ENCODE measurements around the gene CRBN. TPM values are rescaled to one million over a fixed set of nuclear protein-coding genes. Genes with fewer than 3 reads are reported as not detected.

CRBN gene
- total RNA-seq, 3 donors from 2014 or later (not counting 1 experiment from before 2014, with no cell fraction given) = 126 to 166 (median 139) TPM

DNA sequence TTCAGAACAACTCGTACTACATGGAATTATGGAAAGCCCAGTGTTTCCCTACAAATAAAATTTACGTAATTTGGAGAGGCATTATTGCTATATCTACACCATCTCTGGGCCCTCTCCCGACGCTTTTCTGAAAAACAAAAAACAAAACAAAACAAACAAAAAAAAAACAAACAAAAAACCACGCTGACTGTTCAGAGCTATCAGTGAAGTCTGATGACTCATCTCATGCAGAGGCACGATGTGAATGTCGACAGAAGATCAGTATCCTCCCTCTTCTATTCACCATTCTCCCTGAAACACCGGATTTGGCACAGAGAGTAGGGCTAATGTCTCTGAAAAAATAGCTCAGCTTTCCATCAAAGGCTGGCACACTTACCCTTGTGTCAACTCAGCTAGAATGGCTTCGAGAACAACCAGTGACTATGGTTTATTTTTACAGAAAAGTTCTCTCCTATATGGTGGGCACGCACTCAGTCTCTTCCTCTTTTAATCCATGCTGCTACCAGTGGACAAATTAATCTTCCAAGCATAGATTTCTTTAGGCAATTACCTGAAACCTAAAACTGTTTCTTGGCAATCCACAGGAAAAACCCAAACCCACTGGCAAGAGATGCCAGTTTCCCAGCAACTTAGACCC lies 1.5 kb downstream of the CRBN start:
- Histone ChIP-seq H3K27me3 (ENCODE audit: control insufficient read depth, insufficient read depth, low read length) (no peaks in the 10 kb centered on the region), H3K4me3 (ENCODE audit: low read length) (no peak overlapping the region), H3K4me1 (ENCODE audit: control insufficient read depth, insufficient read depth, low read length) (peaks cover 30% of the 10 kb centered on the region), H3K9me3 (ENCODE audit: control insufficient read depth, insufficient read depth, low read length) (no peaks in the 10 kb centered on the region), H3K27ac (ENCODE audit: low read length) (peak overlapping the region; percentile 52), H3K36me3 (ENCODE audit: control insufficient read depth, insufficient read depth, low read length) (peaks cover 12% of the 10 kb centered on the region)
- no peak for TF ChIP-seq CTCF (IDR thresholded peaks at IDR 0.05)
- no peak for ATAC-seq
- peaks cover 54 to 55% of the 10 kb centered on the region in 2 donors for H3K4me1 Mint-ChIP-seq
- H3K27ac Mint-ChIP-seq = peak overlapping the region; percentile 90 to 92
- intact Hi-C loops (cut with micrococcal nuclease) = loop anchor here (2.0 to 10.0 kb wide), 3 partner anchors 51 to 1947 kb away; partner anchors contain the start of genes ARL8B, ITPR1 and TRNT1
- DNase-seq = peak in 1 of 2 donors; percentile 31
- no peaks in the 10 kb centered on the region for H3K36me3 Mint-ChIP-seq
- H3K4me3 Mint-ChIP-seq = peak overlapping the region; percentile 95
- no peaks in the 10 kb centered on the region for H3K27me3 Mint-ChIP-seq (ENCODE audit: low read depth in 2 of 2)
- H3K9me3 Mint-ChIP-seq = no peaks in the 10 kb centered on the region
- WGBS (ENCODE audit: insufficient coverage) = 50% methylated on average over 10 of the region's 10 CpGs

- intact Hi-C loops (cut with micrococcal nuclease) = loop anchor here (10.0 kb wide), 2 partner anchors 1322 to 1952 kb away; partner anchors contain the start of genes ARL8B and ITPR1
- no peak for TF ChIP-seq CTCF (IDR thresholded peaks at IDR 0.05)
- H3K27me3 ChIP-seq (ENCODE audit: control insufficient read depth, insufficient read depth, low read length) = no peaks in the 10 kb centered on the region
- DNase-seq (peak in 1 of 2 donors; percentile 59), ATAC-seq (peak; percentile 43 to 69 (median 56))
- H3K9me3 ChIP-seq (ENCODE audit: control insufficient read depth, insufficient read depth, low read length) = no peaks in the 10 kb centered on the region
- peak overlapping the region; percentile 76 for H3K27ac ChIP-seq (ENCODE audit: low read length)
- peaks cover 55% of the 10 kb centered on the region for H3K36me3 ChIP-seq (ENCODE audit: control insufficient read depth, insufficient read depth, low read length)
- Mint-ChIP-seq H3K4me3 (peak overlapping the region; percentile 84), H3K9me3 (no peaks in the 10 kb centered on the region), H3K27me3 (ENCODE audit: low read depth in 2 of 2) (no peaks in the 10 kb centered on the region), H3K27ac (peak overlapping the region; percentile 90 to 95), H3K4me1 (peaks cover 53 to 59% of the 10 kb centered on the region in 2 donors), H3K36me3 (no peaks in the 10 kb centered on the region)
- peaks cover 35% of the 10 kb centered on the region for H3K4me1 ChIP-seq (ENCODE audit: control insufficient read depth, insufficient read depth, low read length)
- H3K4me3 ChIP-seq (ENCODE audit: low read length) = peak overlapping the region; percentile 26
- no CpG with 5 or more reads among the region's 1 CpG for WGBS (ENCODE audit: insufficient coverage)
Measured at GRCh38 chr3:3172627-3173026, 6.9 kb downstream of the CRBN start.

DNA sequence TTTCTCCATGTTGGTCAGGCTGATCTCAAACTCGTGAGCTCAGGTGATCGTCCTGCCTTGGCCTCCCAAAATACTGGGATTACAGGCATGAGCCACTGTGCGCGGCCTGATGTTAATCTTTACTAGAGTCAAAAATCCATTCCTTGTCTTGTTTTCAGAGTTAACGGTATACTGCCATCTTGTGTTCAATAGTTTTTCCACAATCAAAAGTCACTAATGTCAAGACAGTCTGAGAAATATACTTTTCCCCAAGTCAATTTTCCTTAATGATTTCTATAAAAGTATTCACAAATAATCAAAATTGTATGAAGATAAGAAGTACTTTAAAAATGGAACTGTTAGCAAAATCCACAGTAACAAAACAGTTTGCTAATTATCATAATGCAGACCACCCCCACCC lies 8.5 kb downstream of the CRBN start:
- peaks cover 71% of the 10 kb centered on the region for H3K36me3 ChIP-seq (ENCODE audit: control insufficient read depth, insufficient read depth, low read length)
- H3K27ac ChIP-seq (ENCODE audit: low read length) = no peak overlapping the region
- peaks cover 27% of the 10 kb centered on the region for H3K4me1 ChIP-seq (ENCODE audit: control insufficient read depth, insufficient read depth, low read length)
- Mint-ChIP-seq H3K4me3 (peak overlapping the region; percentile 75), H3K9me3 (no peaks in the 10 kb centered on the region), H3K36me3 (peaks cover 14% of the 10 kb centered on the region), H3K27me3 (ENCODE audit: low read depth in 2 of 2) (no peaks in the 10 kb centered on the region), H3K27ac (peak overlapping the region; percentile 90 to 95), H3K4me1 (peaks cover 48 to 59% of the 10 kb centered on the region in 2 donors)
- no peak overlapping the region for H3K4me3 ChIP-seq (ENCODE audit: low read length)
- intact Hi-C loops (cut with micrococcal nuclease) = loop anchor here (10.0 kb wide), 2 partner anchors 1324 to 1954 kb away; partner anchors contain the start of genes ARL8B and ITPR1
- ATAC-seq (peak; percentile 46 to 57 (median 53)), DNase-seq (peak in 1 of 2 donors; percentile 70)
- no peaks in the 10 kb centered on the region for H3K9me3 ChIP-seq (ENCODE audit: control insufficient read depth, insufficient read depth, low read length)
- no peaks in the 10 kb centered on the region for H3K27me3 ChIP-seq (ENCODE audit: control insufficient read depth, insufficient read depth, low read length)
- WGBS (ENCODE audit: insufficient coverage) = 69% methylated on average over 5 of the region's 5 CpGs
- peak; percentile 52 for TF ChIP-seq CTCF (IDR thresholded peaks at IDR 0.05)
